GM19467 (cell line): Measurements from ENCODE around the gene RPTOR.

Experiments used
- ATAC-seq: cut with Tn5 transposase; IDR thresholded peaks from one replicate; pipeline ENCODE4 v1.9.1; 2021; ENCODE audit warnings: mild to moderate bottlenecking, moderate library complexity; ENCODE audit not compliant: unreplicated experiment

Gene RPTOR

GRCh38 chr17:80826346-80826954, 281.8 kb downstream of the RPTOR start:
- no peak for ATAC-seq

- ATAC-seq: no peak
Measured at GRCh38 chr17:80826955-80827645, 282.5 kb downstream of the RPTOR start.

- ATAC-seq: no peak
Measured at GRCh38 chr17:80827646-80828643, 283.3 kb downstream of the RPTOR start.

GRCh38 chr17:80829166-80829813, 284.7 kb downstream of the RPTOR start:
- ATAC-seq: no peak

DNA sequence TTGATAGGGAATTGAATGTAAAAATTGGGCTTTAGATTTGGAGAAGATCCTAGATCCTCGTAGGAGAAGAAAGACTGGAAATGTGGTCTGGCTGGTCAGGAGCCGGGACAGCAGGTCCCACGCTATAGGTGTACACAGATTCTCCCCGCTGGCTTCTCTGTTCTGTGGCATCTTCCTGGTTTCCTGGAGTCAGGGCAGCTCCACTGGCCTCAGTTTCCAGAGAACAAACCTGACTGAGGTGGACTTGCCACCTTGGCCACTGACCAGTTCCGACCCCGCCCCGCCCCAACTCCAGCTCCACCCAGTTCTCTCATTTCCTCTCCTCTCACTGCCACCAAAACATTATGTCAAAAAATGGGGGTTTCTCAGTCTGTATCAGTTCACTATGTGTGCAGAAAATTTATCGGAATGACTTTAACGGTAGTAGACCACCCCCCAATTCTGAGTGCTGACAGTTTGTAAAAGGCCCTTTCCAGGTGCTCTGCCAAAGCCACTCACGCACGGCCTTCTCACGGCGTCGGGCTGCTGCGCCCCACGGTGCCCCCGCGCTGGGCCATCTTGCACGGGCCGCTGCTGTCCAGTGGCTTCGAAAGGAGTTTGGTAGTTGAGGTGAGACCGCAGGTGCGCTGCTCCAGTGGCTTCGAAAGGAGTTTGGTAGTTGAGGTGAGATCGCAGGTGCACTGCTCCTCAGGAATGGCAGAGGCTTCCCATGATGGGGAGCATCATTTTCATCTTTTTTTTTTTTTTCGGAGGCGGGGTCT, 285.6 kb downstream of the RPTOR start:
- ATAC-seq: no peak

DNA sequence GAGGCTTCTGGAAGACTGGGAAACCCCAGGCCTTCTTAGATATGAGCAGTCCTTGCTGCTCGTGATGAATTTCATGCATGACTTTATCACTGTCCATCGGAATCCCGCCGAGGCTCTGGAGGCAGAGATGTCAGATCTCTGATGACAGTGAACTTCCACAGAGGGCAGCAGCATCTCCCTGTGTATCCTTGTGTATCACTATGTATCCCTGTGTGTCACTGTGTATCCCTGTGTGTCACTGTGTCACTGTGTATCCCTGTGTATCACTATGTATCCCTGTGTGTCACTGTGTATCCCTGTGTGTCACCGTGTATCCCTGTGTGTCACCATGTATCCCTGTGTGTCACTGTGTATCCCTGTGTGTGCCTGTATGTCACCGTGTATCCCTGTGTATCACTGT, 286.9 kb downstream of the RPTOR start:
- no peak for ATAC-seq

- ATAC-seq: no peak
Measured at GRCh38 chr17:80832266-80832676, 287.6 kb downstream of the RPTOR start.

GRCh38 chr17:80832888-80833583, 288.4 kb downstream of the RPTOR start:
- peak; percentile 66 for ATAC-seq

DNA sequence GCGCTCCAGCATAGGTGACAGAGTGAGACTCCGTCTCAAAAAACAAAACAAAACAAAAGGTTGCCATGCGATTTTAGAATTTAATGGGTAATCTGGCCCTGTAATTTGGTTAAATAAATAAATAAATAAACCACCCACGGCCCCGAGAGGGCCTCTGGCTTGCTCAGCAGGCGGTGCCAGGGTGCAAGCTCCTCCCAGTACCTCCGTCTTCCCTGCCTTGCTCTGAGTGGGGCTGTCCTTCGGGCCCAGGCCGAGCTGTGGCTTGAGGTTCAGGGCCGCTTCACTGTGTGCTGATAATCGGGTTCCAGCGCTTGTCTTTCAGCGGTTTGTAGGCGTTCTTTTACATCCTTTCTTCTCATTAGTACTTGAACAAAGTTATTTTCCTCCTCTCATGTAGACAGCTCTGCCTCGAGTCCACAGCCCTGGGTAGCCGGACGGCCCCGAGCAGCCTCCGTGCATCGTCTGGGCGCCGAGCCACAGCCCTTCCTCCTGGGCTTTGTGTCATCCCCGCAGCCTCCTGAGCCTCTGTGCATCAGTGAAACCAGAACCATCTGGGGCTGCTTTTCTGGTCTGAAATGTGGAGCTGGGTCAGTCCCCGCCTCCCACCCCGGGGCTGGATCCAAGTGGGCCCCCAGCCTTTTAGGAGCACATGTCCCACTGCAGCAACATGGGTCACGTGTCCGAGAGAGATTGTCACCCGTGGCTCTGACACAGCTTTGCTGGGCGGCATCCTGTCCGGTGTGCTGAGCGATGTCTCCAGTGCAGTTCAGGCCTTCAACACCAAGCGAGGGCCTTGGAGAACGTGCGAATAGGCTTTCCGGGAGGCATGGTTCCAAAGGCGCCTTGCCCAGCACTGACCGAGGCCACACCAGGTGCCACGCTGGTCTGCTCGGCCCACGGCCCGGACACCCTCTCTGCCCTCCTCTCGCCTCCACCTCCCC, 289.6 kb downstream of the RPTOR start:
- ATAC-seq: no peak

DNA sequence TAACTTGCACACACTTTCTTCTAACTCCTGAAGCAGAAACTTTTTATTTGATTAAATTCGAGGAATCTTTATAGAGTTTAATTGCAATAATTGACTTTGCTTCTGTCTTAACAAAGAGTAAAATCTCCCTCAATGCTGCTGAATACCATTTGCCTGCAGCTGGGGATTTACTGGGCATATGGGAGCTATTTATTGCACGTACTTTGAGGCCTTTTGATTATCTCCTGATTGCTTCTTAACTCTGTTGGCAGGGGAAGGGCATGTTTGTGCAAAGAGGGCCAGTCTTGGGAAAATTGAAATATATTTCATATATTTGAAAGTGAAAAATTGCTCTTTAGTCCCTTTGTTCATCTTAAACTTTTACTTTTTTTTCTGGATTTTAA, 290.2 kb downstream of the RPTOR start:
- no peak for ATAC-seq

DNA sequence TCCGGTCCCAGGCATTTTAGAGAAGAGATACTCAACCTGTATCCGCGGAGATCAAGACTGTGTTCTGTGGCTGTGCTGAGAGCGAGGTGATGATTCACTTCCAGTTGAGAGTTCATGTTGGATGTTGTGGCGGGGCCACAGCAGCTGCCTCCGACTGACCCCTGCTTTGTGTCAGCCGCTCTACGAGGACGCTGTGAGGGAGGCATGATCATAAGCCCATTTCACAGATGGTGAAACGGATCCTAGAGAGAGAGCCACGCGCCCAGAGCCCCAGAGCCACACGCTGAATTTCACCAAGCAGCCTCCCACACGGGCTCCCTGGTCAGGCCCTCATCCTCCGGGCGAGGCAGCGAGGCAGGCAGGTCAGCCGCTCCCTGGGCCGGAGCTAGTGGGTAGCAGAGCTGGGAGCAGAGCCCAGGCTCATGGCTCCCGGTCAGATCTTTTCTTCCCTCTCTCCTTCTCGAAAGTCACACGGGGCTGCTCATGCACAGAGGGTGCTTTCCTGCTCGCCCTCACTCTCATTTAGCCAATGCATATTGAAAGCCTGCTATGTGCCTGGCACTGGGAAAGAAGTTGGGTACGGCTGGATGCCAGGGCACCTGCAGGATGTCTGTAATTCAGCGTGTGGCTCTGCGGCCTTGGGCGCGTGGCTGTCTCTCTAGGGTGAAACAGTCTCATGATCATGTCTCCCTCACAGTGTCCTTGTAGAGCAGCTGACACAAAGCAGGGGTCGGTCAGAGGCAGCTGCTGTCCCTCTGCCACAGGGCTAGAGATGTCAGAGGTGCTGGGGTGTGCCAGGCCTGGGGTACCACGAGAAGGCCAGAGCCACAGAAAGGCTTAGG, 291.4 kb downstream of the RPTOR start:
- no peak for ATAC-seq

- no peak for ATAC-seq
Measured at GRCh38 chr17:80836658-80836965, 292.0 kb downstream of the RPTOR start.

DNA sequence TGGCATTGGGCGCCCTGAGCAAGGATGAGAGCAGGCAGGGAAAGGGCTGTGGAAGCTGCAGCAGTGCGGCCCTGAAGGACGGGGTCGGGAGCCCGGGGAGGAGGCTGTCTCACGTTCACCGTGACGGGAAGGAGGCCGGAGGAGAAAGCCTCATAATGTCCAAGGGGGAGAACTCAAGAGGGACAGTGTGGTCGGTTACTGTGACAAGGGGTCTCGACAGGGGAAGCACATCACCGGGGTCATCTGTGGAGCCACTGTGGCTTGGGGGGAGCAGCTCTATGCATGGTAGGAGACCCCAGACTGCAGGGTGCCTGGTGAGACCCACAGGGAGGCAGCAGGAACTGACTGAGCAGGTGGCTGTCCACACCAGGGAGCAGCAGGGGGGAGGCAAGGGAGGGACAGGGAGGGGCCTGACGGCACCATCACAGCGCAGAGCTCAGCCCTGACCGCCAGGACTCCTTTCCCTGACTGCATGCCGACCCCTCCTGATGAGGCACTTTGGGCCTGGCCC, 292.4 kb downstream of the RPTOR start:
- ATAC-seq: no peak

DNA sequence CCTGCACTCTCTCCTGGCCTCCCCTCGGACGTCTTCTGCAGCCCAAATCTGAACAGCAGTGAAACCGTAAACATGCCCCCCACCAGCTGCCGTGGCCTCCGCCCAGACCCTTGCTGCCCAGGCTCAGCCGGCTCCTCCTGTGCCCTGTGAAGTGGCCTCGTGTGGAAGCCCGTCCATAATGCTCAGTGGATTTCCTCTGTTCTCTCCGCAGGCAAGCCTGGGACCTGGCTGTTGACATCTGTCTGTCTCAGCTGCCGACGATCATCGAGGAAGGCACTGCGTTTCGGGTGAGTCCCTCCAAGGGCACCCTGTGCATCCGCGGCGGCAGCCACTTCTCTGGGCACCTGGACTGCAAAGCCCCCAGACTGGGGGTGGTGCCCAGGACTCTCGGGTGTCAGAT, 293.1 kb downstream of the RPTOR start:
- ATAC-seq: no peak

DNA sequence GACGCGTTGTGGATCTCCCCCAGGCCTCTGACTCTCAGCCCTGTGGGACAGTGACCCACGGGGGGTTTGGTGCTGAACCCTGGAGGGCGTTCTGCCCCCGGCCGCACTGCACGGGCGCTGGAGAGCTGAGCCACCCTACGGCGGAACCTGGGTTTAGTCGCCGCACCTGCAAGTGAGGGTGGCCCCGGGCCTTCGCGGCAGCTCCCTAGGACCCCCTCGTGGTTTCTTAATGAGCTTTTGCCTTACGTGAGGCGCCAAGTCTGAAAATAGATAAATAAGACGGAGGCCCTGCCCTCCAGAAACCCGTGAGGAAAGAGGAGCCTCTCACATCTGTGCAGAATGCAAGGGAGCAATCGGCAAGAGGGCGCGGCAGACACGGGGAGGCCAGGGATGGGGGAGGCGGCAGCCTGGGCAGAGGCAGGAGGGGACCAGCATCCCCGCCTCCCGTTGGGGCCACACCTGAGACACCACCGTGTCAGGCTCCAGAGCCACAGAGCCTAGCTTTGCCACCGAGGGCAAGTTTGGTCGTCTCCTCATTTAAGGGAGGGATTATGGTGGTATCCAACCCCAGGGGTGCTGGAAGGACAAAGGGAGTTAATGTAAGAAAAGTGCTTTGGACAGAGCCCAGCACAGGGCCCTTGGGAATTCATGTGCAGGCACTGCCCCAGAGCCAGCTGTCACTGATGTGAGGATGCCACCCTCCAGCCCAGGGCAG, 293.8 kb downstream of the RPTOR start:
- no peak for ATAC-seq

- no peak for ATAC-seq
Measured at GRCh38 chr17:80839026-80839345, 294.3 kb downstream of the RPTOR start.

- no peak for ATAC-seq
Measured at GRCh38 chr17:80839511-80839941, 294.9 kb downstream of the RPTOR start.
